K562 (cell line): Measurements from ENCODE around the gene ZMYM4. TPM values are rescaled to one million over a fixed set of nuclear protein-coding genes. Genes with fewer than 3 reads are reported as not detected.

Experiments used
- ATAC-seq: fragments of 200-7000 bp; cut with Tn5 transposase; 3 replicates; pipeline ENCODE4 v1.9.1; 2020; ENCODE audit warnings: moderate library complexity
- BruUV-seq: library from RNA; stranded (reverse); fragments of 400-500 nt; replicated peaks from 2 replicates; lab custom pipeline; 2021; lab: Mats Ljungman, UMichigan
- CTCF ChIA-PET: fragments of 300-600 bp; formaldehyde crosslinking; extraction: SDS; loops from one replicate; lab custom pipeline; 2021; ENCODE audit warnings: low intra/inter-chr PET ratio; lab: Yijun Ruan, JAX
- POLR2A ChIA-PET: fragments of 300-600, 350-650 bp; sonication (Branson Sonifier 250); formaldehyde crosslinking; extraction: SDS; loops from one replicate; lab custom pipeline; 2021; ENCODE audit warnings: antibody characterized with exemption, inconsistent platforms; lab: Yijun Ruan, JAX
- DNase-seq, 4 experiments: peaks; one replicate each; pipeline versions ENCODE4 v3.0.0 to v3.0.0-alpha.2; 2011 to 2018; ENCODE audit warnings: low spot score in 3 of 4, mixed read lengths in 3 of 4; ENCODE audit errors: extremely low read depth in 1 of 4
- FAIRE-seq: peaks from 2 replicates; lab custom pipeline; 2011; peaks lifted over from hg19 to GRCh38; lab: Jason Lieb, UNC
- H2AFZ ChIP-seq: 2 replicates; pipeline ENCODE4 v1.6.0; 2011; ENCODE audit warnings: low read depth, low read length, control low read depth, inconsistent platforms
- H3K27ac ChIP-seq: fragments of 200-600 bp; 3 replicates; pipeline ENCODE4 v1.8.0; 2011; ENCODE audit warnings: low read depth, mild to moderate bottlenecking, control low read depth, inconsistent platforms, low read length, moderate library complexity, mixed read lengths; ENCODE audit errors: extremely low read depth
- H3K27me3 ChIP-seq, 2 experiments: fragments of 300-600 bp in 1 of 2; 2 replicates in 1 of 2; 3 replicates in 1 of 2; pipeline versions ENCODE4 v1.6.0 to v1.8.0; 2011; ENCODE audit warnings: inconsistent platforms in 2 of 2, low read length in 2 of 2, mild to moderate bottlenecking in 1 of 2, mixed read lengths in 1 of 2, moderate library complexity in 1 of 2; ENCODE audit not compliant: control insufficient read depth in 2 of 2, insufficient read depth in 2 of 2
- H3K36me3 ChIP-seq: fragments of 300-600 bp; 3 replicates; pipeline ENCODE4 v1.8.0; 2011; ENCODE audit warnings: mild to moderate bottlenecking, low read length, inconsistent platforms; ENCODE audit not compliant: control insufficient read depth, insufficient read depth
- H3K4me1 ChIP-seq, 2 experiments: fragments of 200-600 bp in 1 of 2; replicated peaks in 1 of 2; 2 replicates in 1 of 2; 3 replicates in 1 of 2; pipeline versions ENCODE4 v1.5.1 to v1.8.0; 2011; ENCODE audit warnings: inconsistent platforms in 2 of 2, low read length in 2 of 2, mild to moderate bottlenecking in 1 of 2, mixed read lengths in 1 of 2, moderate library complexity in 1 of 2; ENCODE audit not compliant: control insufficient read depth in 2 of 2, insufficient read depth in 2 of 2
- H3K4me2 ChIP-seq: 2 replicates; pipeline ENCODE4 v1.6.1; 2011; ENCODE audit warnings: low read length, control low read depth, inconsistent platforms, mixed read lengths; ENCODE audit not compliant: insufficient read depth
- H3K4me3 ChIP-seq: fragments of 200-600 bp; sonication (generic), shearing (Covaris generic); 2 replicates; pipeline ENCODE4 v1.5.1; 2016; ENCODE audit warnings: control low read depth, inconsistent platforms
- H3K79me2 ChIP-seq: fragments of 200-600 bp; 3 replicates; pipeline ENCODE4 v1.8.0; 2011; ENCODE audit warnings: low read length, inconsistent platforms; ENCODE audit not compliant: control insufficient read depth, insufficient read depth
- H3K9ac ChIP-seq, 2 experiments: 2 replicates each; pipeline versions ENCODE4 v1.6.0 to v1.6.1; 2011; ENCODE audit warnings: low read depth in 2 of 2, low read length in 2 of 2, control low read depth in 1 of 2, inconsistent platforms in 1 of 2, mild to moderate bottlenecking in 1 of 2, mixed read lengths in 1 of 2; ENCODE audit not compliant: insufficient read depth in 1 of 2
- H3K9me1 ChIP-seq: one replicate; pipeline ENCODE4 v1.6.0; 2011; ENCODE audit warnings: inconsistent platforms, mild to moderate bottlenecking, low read length, moderate library complexity; ENCODE audit not compliant: control insufficient read depth, insufficient read depth
- H3K9me3 ChIP-seq: replicated peaks from 2 replicates; pipeline ENCODE4 v1.5.1; 2011; ENCODE audit warnings: low read depth, low read length, inconsistent platforms; ENCODE audit not compliant: control insufficient read depth, insufficient read depth
- H4K20me1 ChIP-seq: replicated peaks from 2 replicates; pipeline ENCODE4 v1.6.1; 2011; ENCODE audit warnings: low read length, inconsistent platforms, mixed read lengths; ENCODE audit not compliant: control insufficient read depth, insufficient read depth
- ARID1B ChIP-seq: fragments of 450-650 bp; IDR thresholded peaks from 2 replicates; pipeline ENCODE4 v1.6.1; 2016; ENCODE audit warnings: antibody characterized with exemption, mild to moderate bottlenecking, inconsistent platforms
- BCLAF1 ChIP-seq, 2 experiments: fragments of 450-650 bp in 1 of 2; IDR thresholded peaks; 2 replicates each; pipeline ENCODE4 v1.6.1; 2011 to 2017; ENCODE audit warnings: low read depth in 2 of 2, antibody characterized with exemption in 1 of 2, borderline replicate concordance in 1 of 2, low read length in 1 of 2, mild to moderate bottlenecking in 1 of 2, mixed read lengths in 1 of 2; ENCODE audit not compliant: control insufficient read depth in 1 of 2
- CHAMP1 ChIP-seq: fragments of 450-650 bp; IDR thresholded peaks from 2 replicates; pipeline ENCODE4 v1.6.1; 2016; ENCODE audit warnings: mild to moderate bottlenecking
- HDAC1 ChIP-seq, 2 experiments: fragments of 450-650 bp; IDR thresholded peaks; 2 replicates each; pipeline ENCODE4 v1.6.1; 2016 to 2017; ENCODE audit warnings: inconsistent platforms in 1 of 2, mild to moderate bottlenecking in 1 of 2, moderate library complexity in 1 of 2
- NKRF ChIP-seq: fragments of 450-650 bp; IDR thresholded peaks from 2 replicates; pipeline ENCODE4 v1.6.1; 2016; ENCODE audit warnings: borderline replicate concordance
- SLC30A9 ChIP-seq: fragments of 250-450 bp; sonication (Bioruptor Pico); IDR thresholded peaks from 2 replicates; pipeline ENCODE4 v1.8.0; 2022; ENCODE audit warnings: mild to moderate bottlenecking, moderate library complexity
- SOX6 ChIP-seq: fragments of 450-650 bp; IDR thresholded peaks from 2 replicates; pipeline ENCODE4 v1.6.1; 2014; ENCODE audit warnings: mild to moderate bottlenecking
- TAF7 ChIP-seq: fragments of 450-650 bp; IDR thresholded peaks from 2 replicates; pipeline ENCODE4 v1.6.1; 2016; ENCODE audit warnings: missing genetic modification characterization, missing compliant biosample characterization
- U2AF1 ChIP-seq: fragments of 200-400 bp; formaldehyde crosslinking; optimal IDR thresholded peaks from 2 replicates; pipeline ENCODE3; 2017; ENCODE audit warnings: mild to moderate bottlenecking, low read depth, low read length, moderate library complexity
- ZNF124 ChIP-seq: sonication (generic); formaldehyde crosslinking; IDR thresholded peaks from 2 replicates; pipeline ENCODE4 v1.8.1; 2022; ENCODE audit warnings: missing genetic modification reagents
- ZNF23 ChIP-seq: fragments of 250-450 bp; sonication (Bioruptor Pico); IDR thresholded peaks from 2 replicates; pipeline ENCODE4 v1.4.0; 2020; ENCODE audit warnings: mild to moderate bottlenecking
- WGBS: fragments of 100-300 bp; shearing (Covaris generic); methylation state at CpG from one replicate; pipeline ENCODE4 v1.1.6; 2016; ENCODE audit warnings: low coverage, mixed read lengths; ENCODE audit not compliant: insufficient coverage; ENCODE audit errors: missing lambda C conversion rate; 5-methylcytosine and 5-hydroxymethylcytosine counted together
- in situ Hi-C: fragments of 300-500 bp; cut with MboI; formaldehyde crosslinking; loops from 4 replicates; pipeline ENCODE4 v1.15.0; 2018; ENCODE audit warnings: inconsistent platforms, mixed read lengths
- intact Hi-C: fragments of 100-400 bp; cut with micrococcal nuclease; formaldehyde crosslinking; loops from 2 replicates; pipeline ENCODE4 v1.14.2; 2022
- polyA plus RNA-seq, 8 experiments: library from polyadenylated mRNA; depleted of rRNA in 4 of 8; stranded (reverse) in 5 of 8; unstranded in 3 of 8; fragments of >200 nt; fragmentation: Nextera tagmentation in 2 of 8; fragmentation: Illumina TruSeq in 1 of 8; extraction: Ambion mirVana in 2 of 8; extraction: Trizol in 1 of 8; gene quantifications; 2 replicates each; pipeline versions ENCODE4 v1.2.1 to v1.2.3, GENCODE V29; 2011 to 2014; ENCODE audit warnings: inconsistent platforms in 1 of 8, missing spikeins in 1 of 8
- total RNA-seq, 7 experiments: library from RNA; depleted of rRNA in 6 of 7; stranded (reverse); fragments of >200 nt in 6 of 7; fragmentation: Illumina TruSeq in 2 of 7; extraction: Trizol in 2 of 7; gene quantifications; 2 replicates each; pipeline versions ENCODE4 v1.2.1 to v1.2.3, GENCODE V29; 2011 to 2021; ENCODE audit warnings: low replicate concordance in 1 of 7
- TF ChIP-seq, protein P1 (sequence below): fragments of 450-650 bp; IDR thresholded peaks from 2 replicates; pipeline ENCODE4 v1.6.1; 2017; ENCODE audit warnings: antibody characterized with exemption

ZMYM4 gene
- total and polyA plus RNA-seq, 9 of the 15 experiments (the other 6 are each of a cell fraction or from before 2014, with no cell fraction given) = 15.2 to 77.2 (median 63.3) TPM

GRCh38 chr1:35426097-35426586 lies 157.6 kb downstream of the ZMYM4 start (continued):
- TF ChIP-seq SOX6 (peak; percentile 96), U2AF1 (no peak), SLC30A9 (CRISPR knock-in tag) (no peak), CHAMP1 (0 out of 2 replicates have a peak, but pooled peaks have one; percentile 25), NKRF (no peak), ARID1B (peak; percentile 48)

- FAIRE-seq = no peak
- intact Hi-C loops = no loop called here
- BruUV-seq = no TSS peak
- TF ChIP-seq TAF7 (tag) = no peak
- TF ChIP-seq, protein P1, sequence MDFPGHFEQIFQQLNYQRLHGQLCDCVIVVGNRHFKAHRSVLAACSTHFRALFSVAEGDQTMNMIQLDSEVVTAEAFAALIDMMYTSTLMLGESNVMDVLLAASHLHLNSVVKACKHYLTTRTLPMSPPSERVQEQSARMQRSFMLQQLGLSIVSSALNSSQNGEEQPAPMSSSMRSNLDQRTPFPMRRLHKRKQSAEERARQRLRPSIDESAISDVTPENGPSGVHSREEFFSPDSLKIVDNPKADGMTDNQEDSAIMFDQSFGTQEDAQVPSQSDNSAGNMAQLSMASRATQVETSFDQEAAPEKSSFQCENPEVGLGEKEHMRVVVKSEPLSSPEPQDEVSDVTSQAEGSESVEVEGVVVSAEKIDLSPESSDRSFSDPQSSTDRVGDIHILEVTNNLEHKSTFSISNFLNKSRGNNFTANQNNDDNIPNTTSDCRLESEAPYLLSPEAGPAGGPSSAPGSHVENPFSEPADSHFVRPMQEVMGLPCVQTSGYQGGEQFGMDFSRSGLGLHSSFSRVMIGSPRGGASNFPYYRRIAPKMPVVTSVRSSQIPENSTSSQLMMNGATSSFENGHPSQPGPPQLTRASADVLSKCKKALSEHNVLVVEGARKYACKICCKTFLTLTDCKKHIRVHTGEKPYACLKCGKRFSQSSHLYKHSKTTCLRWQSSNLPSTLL = no peak
- no peak for TF ChIP-seq ZNF23 (CRISPR knock-in tag)
- TF ChIP-seq HDAC1 (IDR thresholded peaks at IDR 0.05) = no peak
- TF ChIP-seq ZNF124 = no peak
- no peak for TF ChIP-seq BCLAF1 (IDR thresholded peaks at IDR 0.05; ENCODE audit: borderline replicate concordance in 1 of 2, control insufficient read depth in 1 of 2, low read depth in 2 of 2, low read length in 1 of 2)
Measured at GRCh38 chr1:35428360-35428759, 159.9 kb downstream of the ZMYM4 start.

More at GRCh38 chr1:35428360-35428759, 159.9 kb downstream of the ZMYM4 start:
- Histone ChIP-seq H3K27ac (no peak overlapping the region), H3K36me3 (peaks cover 18% of the 10 kb centered on the region; the same call in 2 of the 3 replicates), H3K4me3 (no peak overlapping the region), H3K79me2 (no peaks in the 10 kb centered on the region), H2AFZ (no peak overlapping the region), H3K9me3 (no peaks in the 10 kb centered on the region), H3K4me2 (no peak overlapping the region), H3K9me1 (no peaks in the 10 kb centered on the region), H3K4me1 (peaks cover 10 to 15% of the 10 kb centered on the region in 2 experiments; a peak in 4 of 5 replicates), H3K9ac (no peak overlapping the region), H4K20me1 (no peaks in the 10 kb centered on the region), H3K27me3 (no peaks in the 10 kb centered on the region)
- DNase-seq (no peak), ATAC-seq (no peak)
- WGBS = 89% methylated on average over 7 of the region's 7 CpGs
- in situ Hi-C loops = no loop called here
- ChIA-PET CTCF (no interaction called here), POLR2A (no interaction called here)
